Upper lobe of left lung (tissue), 4 donors: ENCODE data around the gene CPHXL.

Source experiments
- POLR2A ChIP-seq, 4 donors: fragments of 450-650 bp; IDR thresholded peaks; one replicate each; pipeline ENCODE4 v1.5.1; 2016 to 2017; ENCODE audit warnings: antibody characterized with exemption in 4 of 4, mild to moderate bottlenecking in 2 of 4
- POLR2AphosphoS5 ChIP-seq, 2 donors: sonication (generic); formaldehyde crosslinking; IDR thresholded peaks; one replicate each; pipeline ENCODE4 v1.5.1; 2017; ENCODE audit warnings: antibody characterized with exemption in 2 of 2
- TF ChIP-seq, protein P1 (sequence below), 6 experiments: fragments of 450-650 bp in 4 of 6; fragments of 200-600 bp in 2 of 6; sonication (generic) in 2 of 6; IDR thresholded peaks; one replicate each; pipeline ENCODE4 v1.5.1; 2016 to 2019; ENCODE audit warnings: antibody characterized with exemption in 6 of 6

DNA sequence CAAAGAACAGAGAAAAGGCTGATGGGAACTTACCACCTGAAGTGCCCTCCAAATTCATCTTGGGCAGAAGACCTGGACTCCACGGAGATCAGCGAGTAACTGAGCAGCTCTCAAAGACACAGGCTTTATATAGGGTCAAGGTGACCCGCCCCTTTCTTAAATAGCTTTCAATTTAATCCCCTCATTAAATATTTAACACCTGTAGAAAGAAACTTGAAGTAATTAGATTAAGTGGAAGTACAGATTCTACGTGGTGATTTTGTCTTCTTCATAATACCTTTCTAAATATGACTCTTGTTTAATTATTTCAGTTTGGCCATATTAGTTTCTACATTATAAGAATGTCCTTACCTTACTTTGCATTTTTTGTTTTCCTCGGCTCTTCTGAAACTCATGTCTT lies 24.9 kb downstream of the CPHXL start, which contains the start of gene DUXB:
- TF ChIP-seq, protein P1, sequence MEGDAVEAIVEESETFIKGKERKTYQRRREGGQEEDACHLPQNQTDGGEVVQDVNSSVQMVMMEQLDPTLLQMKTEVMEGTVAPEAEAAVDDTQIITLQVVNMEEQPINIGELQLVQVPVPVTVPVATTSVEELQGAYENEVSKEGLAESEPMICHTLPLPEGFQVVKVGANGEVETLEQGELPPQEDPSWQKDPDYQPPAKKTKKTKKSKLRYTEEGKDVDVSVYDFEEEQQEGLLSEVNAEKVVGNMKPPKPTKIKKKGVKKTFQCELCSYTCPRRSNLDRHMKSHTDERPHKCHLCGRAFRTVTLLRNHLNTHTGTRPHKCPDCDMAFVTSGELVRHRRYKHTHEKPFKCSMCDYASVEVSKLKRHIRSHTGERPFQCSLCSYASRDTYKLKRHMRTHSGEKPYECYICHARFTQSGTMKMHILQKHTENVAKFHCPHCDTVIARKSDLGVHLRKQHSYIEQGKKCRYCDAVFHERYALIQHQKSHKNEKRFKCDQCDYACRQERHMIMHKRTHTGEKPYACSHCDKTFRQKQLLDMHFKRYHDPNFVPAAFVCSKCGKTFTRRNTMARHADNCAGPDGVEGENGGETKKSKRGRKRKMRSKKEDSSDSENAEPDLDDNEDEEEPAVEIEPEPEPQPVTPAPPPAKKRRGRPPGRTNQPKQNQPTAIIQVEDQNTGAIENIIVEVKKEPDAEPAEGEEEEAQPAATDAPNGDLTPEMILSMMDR (IDR thresholded peaks at IDR 0.05), result no peak
- no peak for TF ChIP-seq POLR2A (IDR thresholded peaks at IDR 0.05)
- TF ChIP-seq POLR2AphosphoS5 (IDR thresholded peaks at IDR 0.05), result no peak
